ENCODE results near the gene CHST2.
"Not testable (repeated sequence)": the region's sequence is repeated elsewhere in the genome, so short reads cannot be mapped to it uniquely, and the experiment has no call there.

Gene CHST2

GRCh38 chr3:143132246-143132980 is 12.8 kb downstream of the CHST2 start:
- DNase-seq, result no peak

- peak; percentile 30 to 96 (median 83) for DNase-seq
Measured at GRCh38 chr3:143134471-143134870, 14.9 kb downstream of the CHST2 start.

GRCh38 chr3:143135150-143135549 is 15.6 kb downstream of the CHST2 start:
- DNase-seq, result peak in 1 of 3 experiments; percentile 22

- DNase-seq, result no peak
Measured at GRCh38 chr3:143137435-143138036, 18.0 kb downstream of the CHST2 start.

GRCh38 chr3:143138953-143139352 is 19.4 kb downstream of the CHST2 start:
- no peak for DNase-seq

GRCh38 chr3:143139762-143140161 is 20.2 kb downstream of the CHST2 start:
- DNase-seq, result no peak

- no peak for DNase-seq
Measured at GRCh38 chr3:143140550-143140949, 21.0 kb downstream of the CHST2 start.

GRCh38 chr3:143142354-143142753 is 22.8 kb downstream of the CHST2 start:
- no peak for DNase-seq

- DNase-seq, result no peak
Measured at GRCh38 chr3:143145906-143146305, 26.3 kb downstream of the CHST2 start.

- DNase-seq, result no peak
Measured at GRCh38 chr3:143146486-143147274, 27.1 kb downstream of the CHST2 start.

- DNase-seq, result peak in 1 of 3 experiments; percentile 13
Measured at GRCh38 chr3:143147707-143148106, 28.1 kb downstream of the CHST2 start.

- DNase-seq, result no peak
Measured at GRCh38 chr3:143150071-143150470, 30.5 kb downstream of the CHST2 start.

- no peak for DNase-seq
Measured at GRCh38 chr3:143151004-143151731, 31.6 kb downstream of the CHST2 start.

GRCh38 chr3:143152043-143152442 is 32.5 kb downstream of the CHST2 start:
- DNase-seq, result no peak

GRCh38 chr3:143155756-143156155 is 36.2 kb downstream of the CHST2 start:
- no peak for DNase-seq

- DNase-seq, result peak in 1 of 3 experiments; percentile 7
Measured at GRCh38 chr3:143158014-143158988, 38.7 kb downstream of the CHST2 start.

GRCh38 chr3:143160437-143160836 is 40.9 kb downstream of the CHST2 start:
- no peak for DNase-seq

GRCh38 chr3:143163562-143164100 is 44.1 kb downstream of the CHST2 start:
- no peak for DNase-seq

GRCh38 chr3:143165211-143165610 is 45.6 kb downstream of the CHST2 start:
- no peak for DNase-seq

- DNase-seq, result not testable (repeated sequence)
Measured at GRCh38 chr3:143165612-143166285, 46.2 kb downstream of the CHST2 start.

- DNase-seq, result no peak
Measured at GRCh38 chr3:143166376-143166775, 46.8 kb downstream of the CHST2 start.
